ENCODE results near the gene PTGER4. TPM values are rescaled to one million over a fixed set of nuclear protein-coding genes. Genes with fewer than 3 reads are reported as not detected.
"Not testable (repeated sequence)": the region's sequence is repeated elsewhere in the genome, so short reads cannot be mapped to it uniquely, and the experiment has no call there.

PTGER4 gene
- total RNA-seq, 1 donor from 2014 or later = 8.0 TPM

- no peak for DNase-seq (ENCODE audit: extremely low spot score, unreplicated experiment)
- H3K36me3 Mint-ChIP-seq = peaks cover 7% of the 10 kb centered on the region
- H3K4me3 Mint-ChIP-seq = no peak overlapping the region
- no peaks in the 10 kb centered on the region for H3K27me3 Mint-ChIP-seq
- H3K4me1 Mint-ChIP-seq (ENCODE audit: unreplicated experiment) = no peaks in the 10 kb centered on the region
- TF ChIP-seq CTCF (conservative IDR thresholded peaks at IDR 0.05) = no peak
- H3K27ac Mint-ChIP-seq = no peak overlapping the region
- H3K9me3 Mint-ChIP-seq = no peaks in the 10 kb centered on the region
Observed at GRCh38 chr5:40694433-40694832, 14.7 kb downstream of the PTGER4 start.

- H3K4me1 Mint-ChIP-seq (ENCODE audit: unreplicated experiment) = no peaks in the 10 kb centered on the region
- no peaks in the 10 kb centered on the region for H3K27me3 Mint-ChIP-seq
- peaks cover 19% of the 10 kb centered on the region for H3K36me3 Mint-ChIP-seq
- H3K9me3 Mint-ChIP-seq = peaks cover 15% of the 10 kb centered on the region
- DNase-seq (ENCODE audit: extremely low spot score, unreplicated experiment) = no peak
- H3K27ac Mint-ChIP-seq = no peak overlapping the region
- H3K4me3 Mint-ChIP-seq = no peak overlapping the region
- TF ChIP-seq CTCF (conservative IDR thresholded peaks at IDR 0.05) = no peak
Observed at GRCh38 chr5:40700116-40700782, 20.5 kb downstream of the PTGER4 start.

- not testable (repeated sequence) for H3K4me3 Mint-ChIP-seq; DNase-seq (ENCODE audit: extremely low spot score, unreplicated experiment); H3K4me1 Mint-ChIP-seq (ENCODE audit: unreplicated experiment); H3K27ac Mint-ChIP-seq; H3K27me3 Mint-ChIP-seq
- peaks cover 20% of the 10 kb centered on the region for H3K9me3 Mint-ChIP-seq
- H3K36me3 Mint-ChIP-seq = peaks cover 24% of the 10 kb centered on the region
Observed at GRCh38 chr5:40702027-40702426, 22.3 kb downstream of the PTGER4 start.

- Mint-ChIP-seq H3K36me3 (peaks cover 34% of the 10 kb centered on the region), H3K9me3 (peaks cover 22% of the 10 kb centered on the region)
- not testable (repeated sequence) for H3K4me3 Mint-ChIP-seq; H3K27me3 Mint-ChIP-seq; H3K4me1 Mint-ChIP-seq (ENCODE audit: unreplicated experiment); DNase-seq (ENCODE audit: extremely low spot score, unreplicated experiment); H3K27ac Mint-ChIP-seq
Observed at GRCh38 chr5:40705484-40705883, 25.8 kb downstream of the PTGER4 start.

- peaks cover 17% of the 10 kb centered on the region for H3K36me3 Mint-ChIP-seq
- H3K4me3 Mint-ChIP-seq = not testable (repeated sequence)
Observed at GRCh38 chr5:40710575-40710974, 30.9 kb downstream of the PTGER4 start.

GRCh38 chr5:40714001-40714400, 34.3 kb downstream of the PTGER4 start:
- no peaks in the 10 kb centered on the region for H3K4me1 Mint-ChIP-seq (ENCODE audit: unreplicated experiment)
- H3K36me3 Mint-ChIP-seq = peaks cover 6% of the 10 kb centered on the region
- no peaks in the 10 kb centered on the region for H3K9me3 Mint-ChIP-seq
- no peak for DNase-seq (ENCODE audit: extremely low spot score, unreplicated experiment)
- no peak for TF ChIP-seq CTCF (conservative IDR thresholded peaks at IDR 0.05)
- H3K27ac Mint-ChIP-seq = no peak overlapping the region
- no peaks in the 10 kb centered on the region for H3K27me3 Mint-ChIP-seq
- H3K4me3 Mint-ChIP-seq = no peak overlapping the region

More at GRCh38 chr5:40710575-40710974, 30.9 kb downstream of the PTGER4 start:
- not testable (repeated sequence) for H3K27ac Mint-ChIP-seq; H3K27me3 Mint-ChIP-seq; DNase-seq (ENCODE audit: extremely low spot score, unreplicated experiment); H3K9me3 Mint-ChIP-seq; H3K4me1 Mint-ChIP-seq (ENCODE audit: unreplicated experiment)

- no peak for DNase-seq (ENCODE audit: extremely low spot score, unreplicated experiment)
- Mint-ChIP-seq H3K27me3 (no peaks in the 10 kb centered on the region), H3K4me3 (no peak overlapping the region), H3K9me3 (peaks cover 3% of the 10 kb centered on the region), H3K4me1 (ENCODE audit: unreplicated experiment) (no peaks in the 10 kb centered on the region), H3K27ac (no peak overlapping the region), H3K36me3 (peaks cover 16% of the 10 kb centered on the region)
- no peak for TF ChIP-seq CTCF (conservative IDR thresholded peaks at IDR 0.05)
Observed at GRCh38 chr5:40716000-40716399, 36.3 kb downstream of the PTGER4 start.

Data from type B pancreatic cell (in vitro differentiated cells).